Adrenal gland (tissue), 5 donors: Measurements from ENCODE around the gene KRTAP27-1.

Source experiments
- CTCF ChIP-seq, 6 experiments: fragments of 450-650 bp in 4 of 6; fragments of 200-600 bp in 2 of 6; sonication (generic) in 1 of 6; IDR thresholded peaks; 1 replicate in 5 of 6; 2 replicates in 1 of 6; pipeline versions ENCODE4 v1.5.1 to v1.8.0; 2016 to 2021; ENCODE audit warnings: antibody characterized with exemption in 6 of 6, mild to moderate bottlenecking in 2 of 6, moderate library complexity in 1 of 6
- POLR2A ChIP-seq, 2 donors: fragments of 450-650 bp; IDR thresholded peaks; one replicate each; pipeline ENCODE4 v1.6.1; 2017; ENCODE audit warnings: antibody characterized with exemption in 2 of 2, mild to moderate bottlenecking in 2 of 2, moderate library complexity in 1 of 2
- donor health status: DM: no; HTN: no; CAD: no.

GRCh38 chr21:30320215-30320614 lies 17.3 kb downstream of the KRTAP27-1 start, which contains the start of gene KRTAP26-1:
- TF ChIP-seq CTCF (IDR thresholded peaks at IDR 0.05) (no peak), POLR2A (IDR thresholded peaks at IDR 0.05) (no peak)
